ENCODE measurements around the gene MAP2.

The MAP2 gene

DNA sequence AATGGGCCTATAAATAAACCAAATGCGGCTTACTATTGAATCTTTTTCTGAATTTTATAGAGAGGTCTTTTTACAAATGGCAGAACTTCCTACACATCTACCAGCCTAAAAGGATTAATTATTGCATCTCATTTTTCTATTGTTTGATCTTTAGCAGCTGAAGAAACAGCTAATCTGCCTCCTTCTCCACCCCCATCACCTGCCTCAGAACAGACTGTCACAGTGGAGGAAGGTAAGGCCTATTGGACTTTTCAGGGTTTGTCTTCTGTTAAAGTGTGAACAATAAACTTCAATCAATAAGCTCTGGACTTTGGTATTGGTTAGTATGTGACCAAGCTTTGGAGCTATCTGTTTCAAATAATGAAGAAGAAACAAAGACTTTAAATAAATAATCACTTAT lies 256.7 kb downstream of the MAP2 start:
- H3K27me3 Mint-ChIP-seq (ENCODE audit: low read depth) = no peaks in the 10 kb centered on the region
- TF ChIP-seq, protein P1, sequence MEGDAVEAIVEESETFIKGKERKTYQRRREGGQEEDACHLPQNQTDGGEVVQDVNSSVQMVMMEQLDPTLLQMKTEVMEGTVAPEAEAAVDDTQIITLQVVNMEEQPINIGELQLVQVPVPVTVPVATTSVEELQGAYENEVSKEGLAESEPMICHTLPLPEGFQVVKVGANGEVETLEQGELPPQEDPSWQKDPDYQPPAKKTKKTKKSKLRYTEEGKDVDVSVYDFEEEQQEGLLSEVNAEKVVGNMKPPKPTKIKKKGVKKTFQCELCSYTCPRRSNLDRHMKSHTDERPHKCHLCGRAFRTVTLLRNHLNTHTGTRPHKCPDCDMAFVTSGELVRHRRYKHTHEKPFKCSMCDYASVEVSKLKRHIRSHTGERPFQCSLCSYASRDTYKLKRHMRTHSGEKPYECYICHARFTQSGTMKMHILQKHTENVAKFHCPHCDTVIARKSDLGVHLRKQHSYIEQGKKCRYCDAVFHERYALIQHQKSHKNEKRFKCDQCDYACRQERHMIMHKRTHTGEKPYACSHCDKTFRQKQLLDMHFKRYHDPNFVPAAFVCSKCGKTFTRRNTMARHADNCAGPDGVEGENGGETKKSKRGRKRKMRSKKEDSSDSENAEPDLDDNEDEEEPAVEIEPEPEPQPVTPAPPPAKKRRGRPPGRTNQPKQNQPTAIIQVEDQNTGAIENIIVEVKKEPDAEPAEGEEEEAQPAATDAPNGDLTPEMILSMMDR (IDR thresholded peaks at IDR 0.05; ENCODE audit: unreplicated experiment in 3 of 3) = no peak
- no peak overlapping the region for H3K4me3 Mint-ChIP-seq
- H3K36me3 Mint-ChIP-seq (ENCODE audit: low read depth) = no peaks in the 10 kb centered on the region
- no peaks in the 10 kb centered on the region for H3K4me1 Mint-ChIP-seq
- H3K27ac Mint-ChIP-seq = no peak overlapping the region
- no peaks in the 10 kb centered on the region for H3K9me3 Mint-ChIP-seq

- TF ChIP-seq, protein P1 (IDR thresholded peaks at IDR 0.05; ENCODE audit: unreplicated experiment in 3 of 3) = no peak
These were observed 257.4 kb downstream of the MAP2 start for GRCh38 chr2:209681201-209681735.

GRCh38 chr2:209682646-209683045 lies 258.8 kb downstream of the MAP2 start:
- Mint-ChIP-seq H3K27me3 (ENCODE audit: low read depth) (no peaks in the 10 kb centered on the region), H3K9me3 (no peaks in the 10 kb centered on the region), H3K4me1 (no peaks in the 10 kb centered on the region), H3K36me3 (ENCODE audit: low read depth) (no peaks in the 10 kb centered on the region), H3K4me3 (no peak overlapping the region), H3K27ac (no peak overlapping the region)
- TF ChIP-seq, protein P1 (IDR thresholded peaks at IDR 0.05; ENCODE audit: unreplicated experiment in 3 of 3) = no peak

More at GRCh38 chr2:209681201-209681735, 257.4 kb downstream of the MAP2 start:
- H3K27me3 Mint-ChIP-seq (ENCODE audit: low read depth) = no peaks in the 10 kb centered on the region
- H3K9me3 Mint-ChIP-seq = no peaks in the 10 kb centered on the region
- no peaks in the 10 kb centered on the region for H3K4me1 Mint-ChIP-seq
- H3K36me3 Mint-ChIP-seq (ENCODE audit: low read depth) = no peaks in the 10 kb centered on the region
- no peak overlapping the region for H3K27ac Mint-ChIP-seq
- no peak overlapping the region for H3K4me3 Mint-ChIP-seq

- H3K27ac Mint-ChIP-seq = no peak overlapping the region
- TF ChIP-seq, protein P1 (IDR thresholded peaks at IDR 0.05; ENCODE audit: unreplicated experiment in 3 of 3) = no peak
- H3K27me3 Mint-ChIP-seq (ENCODE audit: low read depth) = no peaks in the 10 kb centered on the region
- H3K36me3 Mint-ChIP-seq (ENCODE audit: low read depth) = no peaks in the 10 kb centered on the region
- H3K4me3 Mint-ChIP-seq = no peak overlapping the region
- no peaks in the 10 kb centered on the region for H3K4me1 Mint-ChIP-seq
- H3K9me3 Mint-ChIP-seq = no peaks in the 10 kb centered on the region
These were observed 261.5 kb downstream of the MAP2 start for GRCh38 chr2:209685340-209685739.

- Mint-ChIP-seq H3K27ac (no peak overlapping the region), H3K9me3 (no peaks in the 10 kb centered on the region), H3K4me1 (no peaks in the 10 kb centered on the region), H3K4me3 (no peak overlapping the region), H3K36me3 (ENCODE audit: low read depth) (no peaks in the 10 kb centered on the region), H3K27me3 (ENCODE audit: low read depth) (no peaks in the 10 kb centered on the region)
- TF ChIP-seq, protein P1 (IDR thresholded peaks at IDR 0.05; ENCODE audit: unreplicated experiment in 3 of 3) = no peak
These were observed 262.1 kb downstream of the MAP2 start for GRCh38 chr2:209685963-209686362.

DNA sequence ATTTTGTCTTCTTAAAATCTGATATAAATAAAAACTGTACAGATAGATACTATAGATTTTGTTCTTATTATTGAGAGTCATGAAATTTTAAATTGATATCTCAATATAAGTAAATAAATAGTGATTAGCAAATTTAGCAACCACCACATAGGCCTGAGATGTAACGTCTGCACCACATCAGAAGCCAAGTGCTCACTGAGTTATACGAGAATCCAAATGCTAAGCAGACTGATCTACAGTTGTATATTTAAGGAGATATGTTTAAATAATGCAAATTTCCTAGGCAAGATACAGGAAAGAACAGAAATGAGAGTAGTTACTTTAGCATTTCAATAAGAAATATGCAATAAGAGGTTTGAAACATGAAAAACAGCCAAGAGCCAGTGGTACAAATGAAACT lies 262.6 kb downstream of the MAP2 start:
- Mint-ChIP-seq H3K36me3 (ENCODE audit: low read depth) (no peaks in the 10 kb centered on the region), H3K27ac (no peak overlapping the region), H3K27me3 (ENCODE audit: low read depth) (no peaks in the 10 kb centered on the region), H3K4me3 (no peak overlapping the region), H3K9me3 (no peaks in the 10 kb centered on the region), H3K4me1 (no peaks in the 10 kb centered on the region)
- TF ChIP-seq, protein P1 (IDR thresholded peaks at IDR 0.05; ENCODE audit: unreplicated experiment in 3 of 3) = no peak
